Left lobe of liver (tissue), 2 donors: ENCODE measurements around the gene SMIM15. TPM values are rescaled to one million over a fixed set of nuclear protein-coding genes. Genes with fewer than 3 reads are reported as not detected.
A peak's percentile ranks its signal among the peaks of the same experiment; 100 is the strongest.

Experiments used
- ATAC-seq: fragments of 200-7000 bp; cut with Tn5 transposase; one replicate; pipeline ENCODE4 v1.9.1; 2020; ENCODE audit warnings: mild to moderate bottlenecking, moderate library complexity
- DNase-seq: peaks from one replicate; pipeline ENCODE4 v3.0.0-alpha.2; 2020; ENCODE audit warnings: low spot score
- total RNA-seq: library from RNA; stranded (reverse); gene quantifications from one replicate; pipeline ENCODE4 v1.2.1, GENCODE V29; 2021
- donor health status: DM: no; HTN: no; CAD: no; lungs with moderate emphysema.
- donor health status: DM: no; HTN: yes; CAD: no.

Gene SMIM15
- total RNA-seq, 1 donor from 2014 or later: 26.7 TPM

DNA sequence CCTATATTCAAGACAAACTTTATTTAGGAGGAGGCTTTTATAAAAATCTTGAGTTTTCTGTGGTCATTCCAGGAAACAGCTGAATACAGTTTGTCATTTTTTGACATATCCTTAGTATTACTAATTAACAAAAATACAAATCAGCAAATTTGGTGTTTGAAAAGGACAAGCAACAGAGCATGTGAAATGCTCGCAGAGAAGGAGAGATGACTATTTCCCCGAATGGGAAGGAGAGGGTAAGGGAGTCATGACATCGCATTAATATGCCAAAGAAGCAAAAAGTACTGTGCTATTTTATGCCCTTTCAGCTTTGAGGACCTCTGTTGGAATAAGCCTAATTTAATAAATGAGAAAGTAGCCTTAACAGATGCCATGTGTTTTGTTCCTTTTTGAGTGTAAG lies 1.8 kb downstream of the SMIM15 start:
- ATAC-seq (no peak), DNase-seq (no peak)

DNA sequence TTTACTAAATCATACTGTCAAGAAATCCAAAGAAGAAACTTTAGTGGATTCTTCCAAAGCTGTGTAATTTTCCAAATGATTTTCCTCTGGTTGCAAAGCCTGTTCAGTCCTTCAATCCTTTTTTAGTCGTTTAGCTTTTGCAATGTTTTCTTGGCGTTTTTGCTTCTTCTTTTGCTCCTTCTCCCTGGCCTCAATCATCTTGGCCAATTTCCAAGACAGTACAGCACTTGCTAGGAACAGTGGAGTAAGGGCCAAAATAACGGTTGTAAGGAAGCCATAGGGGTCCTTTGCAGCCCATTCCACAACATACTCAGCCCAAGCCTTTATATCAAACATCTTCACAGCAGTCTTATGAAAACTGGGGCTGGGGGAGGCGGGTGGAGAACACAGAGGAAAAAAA lies 2.4 kb downstream of the SMIM15 start:
- ATAC-seq (no peak), DNase-seq (no peak)

DNA sequence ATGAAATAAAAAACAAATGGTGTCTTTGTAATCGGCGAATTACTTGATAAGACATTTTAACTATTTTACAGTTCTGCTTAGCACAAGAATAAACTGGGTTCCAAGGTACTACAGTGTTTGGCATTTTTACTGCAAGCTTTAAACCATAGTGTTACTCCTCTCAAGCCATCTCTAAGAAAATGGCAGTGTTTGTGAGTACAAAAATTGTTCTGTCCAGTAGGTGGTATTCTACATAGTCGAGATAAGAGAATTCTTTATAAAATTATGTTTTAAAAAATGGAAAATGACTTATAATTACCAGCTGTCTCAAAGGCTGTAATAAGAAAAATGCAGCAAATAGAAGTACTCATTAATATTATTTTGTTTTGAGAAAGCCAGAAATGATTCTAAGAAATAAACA lies 3.2 kb downstream of the SMIM15 start:
- DNase-seq: no peak
- ATAC-seq: no peak

DNA sequence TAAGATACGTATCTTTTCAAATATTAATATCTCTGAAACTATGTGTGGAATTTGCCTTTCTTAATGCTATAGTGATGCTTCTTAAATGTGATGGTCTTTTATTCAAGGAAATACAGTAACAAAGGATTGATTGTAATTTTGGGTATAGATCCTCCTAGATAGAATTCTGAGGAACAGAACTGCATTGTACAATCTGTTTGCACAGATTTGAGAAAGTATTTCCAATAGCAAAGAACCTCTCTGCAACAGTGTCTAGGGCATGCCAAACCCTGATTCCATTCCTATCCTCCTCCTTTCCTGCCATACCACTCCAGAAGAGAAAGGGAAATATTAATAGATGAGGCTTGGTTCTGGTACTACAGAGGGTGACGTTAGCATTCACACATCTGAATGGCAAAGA lies 10.4 kb downstream of the SMIM15 start:
- DNase-seq (no peak), ATAC-seq (no peak)

DNA sequence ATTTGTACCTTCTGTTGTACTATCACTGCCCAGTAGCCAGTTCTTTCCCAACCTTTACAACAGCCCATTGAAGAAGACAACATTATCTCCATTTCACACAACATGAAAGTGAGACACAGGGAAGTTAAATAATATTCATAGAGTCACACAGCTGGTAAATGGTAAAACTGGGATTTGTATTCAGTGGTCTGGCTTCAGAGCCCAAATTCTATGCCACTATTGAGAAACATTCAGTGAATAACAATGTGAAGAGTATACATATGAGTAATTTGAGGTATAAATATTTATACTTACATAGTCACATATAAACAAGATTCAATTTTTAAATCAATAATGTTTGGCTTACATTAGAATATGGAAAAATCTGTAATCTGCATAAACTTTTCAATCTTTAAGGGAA lies 13.8 kb downstream of the SMIM15 start:
- no peak for ATAC-seq
- no peak for DNase-seq

DNA sequence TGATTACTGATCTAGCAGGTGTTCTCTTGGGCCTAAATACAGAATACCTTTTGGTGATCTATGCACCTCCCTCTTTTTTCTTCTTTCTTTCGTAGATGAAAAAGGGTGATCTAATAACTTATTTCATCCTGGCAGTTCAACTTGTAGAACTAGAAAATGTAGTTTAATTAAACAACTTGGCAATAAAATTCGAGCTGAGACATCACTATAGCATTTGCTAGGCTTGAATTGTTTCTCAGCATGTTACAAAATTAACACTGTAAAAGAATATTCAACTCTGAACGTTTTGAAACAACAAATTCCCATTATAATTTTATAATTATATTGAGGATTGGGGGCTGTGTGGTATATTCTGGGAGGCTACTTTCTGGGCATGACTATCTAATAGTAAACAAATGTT lies 19.5 kb downstream of the SMIM15 start:
- ATAC-seq (no peak), DNase-seq (no peak)

DNA sequence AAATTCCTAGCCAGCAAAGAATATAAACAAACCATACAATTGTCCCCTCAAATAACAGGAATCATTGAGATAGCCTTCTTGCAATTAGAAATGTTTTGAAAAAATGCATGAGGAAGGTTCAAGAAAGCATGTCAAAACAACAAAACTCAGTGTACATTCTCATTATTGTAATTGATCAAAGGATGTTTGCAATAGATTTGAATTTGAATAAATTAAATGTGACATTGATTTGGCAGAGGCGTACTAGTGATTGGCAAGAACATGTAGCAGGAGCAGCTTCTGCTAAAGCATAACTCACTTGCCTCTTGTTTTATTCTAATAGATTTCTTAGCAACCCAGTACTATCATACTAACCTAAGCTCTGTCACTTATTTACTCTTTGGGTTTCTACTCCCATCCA lies 19.9 kb downstream of the SMIM15 start:
- DNase-seq (no peak), ATAC-seq (no peak)

DNA sequence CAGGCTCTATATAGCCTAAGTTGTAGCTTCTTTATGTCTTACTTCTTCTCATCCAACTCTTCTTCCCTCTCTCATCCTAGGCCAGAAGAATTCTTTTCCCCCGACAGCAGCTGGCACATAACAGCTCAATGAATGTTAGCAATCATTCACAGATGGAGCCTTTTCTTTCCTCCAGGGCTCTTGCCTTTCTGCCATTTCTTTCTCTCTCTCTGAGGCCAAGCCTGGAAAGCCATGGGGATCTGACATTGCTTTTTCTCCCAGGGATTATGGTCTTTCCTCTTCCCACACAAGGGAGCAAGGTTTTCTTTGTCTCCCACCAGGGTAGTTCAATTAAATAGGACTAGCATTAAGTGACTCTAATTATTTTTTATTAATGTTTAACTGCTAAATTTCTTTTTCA lies 20.5 kb downstream of the SMIM15 start:
- DNase-seq (no peak), ATAC-seq (no peak)

DNA sequence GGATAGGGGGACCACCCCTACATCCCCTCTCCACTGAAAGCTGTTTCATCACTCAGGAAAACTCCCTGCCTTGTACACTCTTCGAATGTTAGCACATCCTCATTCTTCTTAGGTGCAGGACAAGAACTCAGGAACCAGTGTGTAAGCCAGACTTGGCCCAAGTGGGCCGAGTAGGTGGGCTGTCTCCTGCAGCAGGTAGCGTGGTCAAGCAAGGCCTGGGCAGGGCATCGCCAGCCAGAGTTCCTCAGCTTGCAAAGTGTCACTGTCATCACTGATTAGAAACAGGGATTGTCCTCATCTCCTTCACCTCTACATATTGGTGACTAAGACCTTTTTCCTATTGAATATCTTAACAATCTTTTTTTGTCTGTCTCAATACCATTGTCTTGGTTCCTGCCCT lies 22.3 kb downstream of the SMIM15 start:
- DNase-seq: no peak

DNA sequence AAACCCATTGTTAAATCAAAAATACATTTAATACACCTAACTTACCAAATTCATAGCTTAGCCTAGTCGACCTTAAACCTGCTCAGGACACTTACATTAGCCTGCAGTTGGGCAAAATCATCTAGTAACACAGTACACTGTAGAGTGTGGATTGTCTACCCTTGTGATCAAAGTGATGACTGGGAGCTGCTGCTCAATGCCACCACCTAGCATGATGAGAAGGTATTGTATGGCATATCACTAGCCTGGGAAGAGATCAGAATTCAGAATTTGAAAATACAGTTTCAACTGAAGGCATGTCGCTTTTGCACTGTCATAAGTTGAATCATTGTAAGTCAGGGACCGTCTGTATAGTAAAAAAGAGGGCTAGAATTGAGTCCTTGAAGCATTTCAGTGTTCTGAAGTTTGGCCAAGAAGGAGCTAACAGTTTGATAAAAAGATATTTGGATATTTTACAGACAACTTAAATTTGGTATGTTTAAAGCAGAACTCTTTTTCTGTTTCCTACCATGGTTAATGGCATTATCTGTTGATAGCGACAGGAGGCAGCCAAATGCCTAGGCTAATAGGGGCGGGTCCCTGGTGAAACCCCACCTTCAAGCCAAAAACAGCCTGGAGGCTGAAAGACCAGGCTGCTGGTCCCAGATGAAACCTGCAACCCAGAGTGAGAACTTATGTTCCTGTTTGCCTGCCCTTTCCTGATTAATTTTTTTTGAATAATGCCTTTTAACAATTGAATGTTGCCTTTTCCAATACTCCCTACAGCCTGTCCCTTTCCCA lies 23.0 kb downstream of the SMIM15 start:
- ATAC-seq (peak; percentile 53), DNase-seq (no peak)

More for the DNA sequence above, 22.3 kb downstream of the SMIM15 start:
- ATAC-seq: no peak

DNA sequence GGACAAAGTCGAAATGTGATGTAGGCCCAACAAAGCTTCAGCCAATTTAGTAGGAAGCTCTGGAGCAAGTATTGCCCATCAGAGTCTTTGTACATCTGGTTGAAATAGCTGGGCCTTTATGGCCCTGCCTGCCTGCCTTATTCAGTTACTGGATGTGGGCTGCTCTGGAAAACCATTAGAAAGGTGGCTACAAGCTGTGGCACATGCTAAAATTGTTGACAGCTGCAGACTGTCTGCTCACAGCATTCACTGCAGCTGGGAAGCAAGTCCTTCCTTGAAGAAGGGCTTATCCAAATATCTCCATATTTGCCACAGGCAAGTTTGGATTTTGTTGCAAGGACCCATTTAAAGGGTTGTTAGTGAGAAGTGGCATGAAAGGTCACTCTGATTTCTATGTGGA lies 24.4 kb downstream of the SMIM15 start:
- ATAC-seq (no peak), DNase-seq (no peak)

DNA sequence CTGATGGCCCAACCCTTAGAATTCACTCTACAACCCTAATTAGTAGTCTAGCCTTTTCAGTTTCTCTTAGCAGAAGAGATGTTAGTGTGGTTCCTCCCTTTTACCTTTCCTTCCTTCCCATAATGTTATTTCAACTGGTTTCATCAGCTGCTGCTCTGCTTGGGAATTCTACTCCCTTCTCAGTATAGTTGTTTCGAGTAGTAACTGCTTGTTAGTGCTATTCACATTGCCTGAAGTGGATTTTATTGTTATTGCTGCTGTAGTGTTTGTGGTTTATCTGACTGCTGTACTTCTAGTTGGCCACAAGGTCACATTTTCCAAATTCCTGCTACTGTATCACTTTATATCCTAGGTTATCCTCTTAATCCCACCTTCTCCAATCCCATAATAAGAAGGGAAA lies 29.7 kb downstream of the SMIM15 start:
- DNase-seq (no peak), ATAC-seq (no peak)

DNA sequence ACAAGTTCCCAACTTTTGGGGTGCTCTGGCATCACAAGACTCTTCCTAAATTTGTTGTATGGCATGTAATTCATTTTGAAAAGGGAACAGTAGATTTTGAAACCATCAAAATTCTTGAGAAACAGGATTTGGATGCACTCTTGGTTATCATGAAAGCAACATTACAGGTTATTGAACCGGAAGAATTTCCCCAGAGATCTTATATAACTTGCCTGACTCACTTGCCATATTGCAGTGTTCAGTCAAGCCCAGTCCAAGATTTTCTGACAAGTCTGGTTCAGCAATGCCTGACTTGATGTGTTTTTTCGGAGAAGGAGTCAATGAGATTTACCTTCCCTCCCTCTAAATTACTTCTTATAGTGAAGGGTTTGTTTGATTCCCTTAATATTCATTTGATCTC lies 32.0 kb downstream of the SMIM15 start:
- ATAC-seq (no peak), DNase-seq (no peak)

DNA sequence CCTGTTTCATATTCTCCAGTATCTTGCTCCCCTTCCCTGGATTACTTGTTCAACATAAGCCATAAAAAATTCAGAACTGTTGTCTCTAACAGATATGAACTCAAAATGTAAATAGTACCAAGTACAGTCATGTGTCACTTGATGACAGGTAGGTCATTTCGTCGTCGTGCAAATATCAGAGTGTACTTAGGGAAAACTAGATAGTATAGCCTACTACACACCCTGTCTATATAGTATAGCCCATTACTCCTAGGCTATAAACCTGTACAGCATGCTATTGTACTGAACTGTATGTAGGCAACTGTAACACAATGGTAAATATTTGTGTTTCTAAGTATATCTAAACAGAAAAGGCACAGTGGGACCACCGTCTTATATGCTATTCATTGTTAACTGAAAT lies 39.1 kb downstream of the SMIM15 start:
- DNase-seq (no peak), ATAC-seq (no peak)

DNA sequence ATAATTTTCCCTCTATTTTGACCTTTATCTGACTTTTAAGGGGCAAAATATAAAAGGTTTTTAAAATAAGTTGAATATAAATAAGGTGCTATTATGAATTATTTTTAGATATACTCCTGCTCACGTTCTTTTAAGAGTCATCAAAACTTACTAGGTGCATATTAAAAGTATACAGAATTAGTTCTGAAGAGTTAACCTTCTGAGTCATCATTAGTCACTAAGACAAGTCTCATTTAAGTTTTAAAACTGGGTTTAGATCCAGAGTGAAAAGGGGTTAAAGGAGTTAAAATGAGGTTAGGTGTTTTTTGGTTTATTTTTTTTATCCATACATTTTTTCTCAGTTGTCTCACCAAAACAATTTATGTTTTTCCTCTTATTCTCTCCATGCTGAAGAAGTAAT lies 41.7 kb downstream of the SMIM15 start:
- DNase-seq: no peak
- no peak for ATAC-seq

DNA sequence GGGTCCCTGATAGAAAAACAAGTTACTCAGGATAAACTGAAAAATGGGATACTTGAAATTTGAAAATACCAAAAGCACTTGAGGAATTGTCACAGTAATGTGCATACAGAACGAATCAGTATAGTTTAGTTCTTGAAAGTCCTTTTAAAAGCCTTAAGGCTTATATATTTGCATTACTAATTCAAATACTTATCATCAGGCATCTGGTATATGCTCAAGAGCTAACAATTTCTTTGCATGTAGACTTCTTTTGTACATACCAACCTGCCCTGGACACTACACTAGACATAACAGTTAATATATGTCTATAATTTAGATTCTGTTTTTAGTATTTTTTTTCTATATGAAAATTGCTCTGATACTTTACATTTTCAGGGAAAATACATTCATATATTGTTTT lies 43.2 kb downstream of the SMIM15 start:
- DNase-seq (no peak), ATAC-seq (no peak)

DNA sequence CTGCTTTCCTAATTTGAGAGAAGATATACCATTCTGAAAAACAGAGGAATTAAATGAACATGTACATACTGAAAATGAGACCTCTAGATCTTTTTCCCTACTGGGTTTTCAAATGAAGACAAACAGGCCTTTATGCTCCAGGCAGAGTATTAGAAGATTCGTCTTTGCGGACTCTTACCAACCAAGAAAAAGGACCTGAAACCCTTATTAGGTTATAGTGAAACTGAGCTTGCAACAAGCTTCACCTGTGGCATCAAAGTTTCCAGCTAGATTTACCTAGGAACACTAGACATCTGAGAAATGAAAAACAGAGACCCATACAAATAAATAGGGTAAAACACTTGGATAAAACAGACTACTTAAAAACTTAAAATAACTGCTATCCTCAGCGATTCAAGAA lies 46.3 kb downstream of the SMIM15 start:
- DNase-seq: no peak
- ATAC-seq: no peak

DNA sequence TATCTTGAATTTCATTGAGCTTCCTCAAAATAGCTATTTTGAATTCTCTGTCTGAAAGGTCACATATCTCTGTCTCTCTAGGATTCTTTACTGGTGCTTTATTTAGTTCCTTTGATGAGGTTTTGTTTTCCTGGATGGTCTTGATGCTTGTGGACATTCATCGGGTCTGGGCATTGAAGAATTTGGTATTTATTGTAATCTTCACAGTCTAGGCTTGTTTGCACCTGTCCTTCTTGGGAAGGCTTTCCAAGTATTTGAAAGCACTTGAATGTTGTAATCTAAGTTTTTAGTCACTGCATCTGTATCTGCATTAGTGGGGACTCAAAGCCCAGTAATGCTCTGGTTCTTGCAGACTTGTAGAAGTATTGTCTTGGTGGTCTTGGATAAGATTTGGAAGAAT lies 47.8 kb downstream of the SMIM15 start:
- ATAC-seq (no peak), DNase-seq (no peak)

Other genes with a start within 250 kb of the SMIM15 start
- gene ERCC8, start 217.4 kb downstream of the SMIM15 start, total RNA-seq: 3.7 TPM
- 11.2 TPM for gene NDUFAF2, start 217.3 kb downstream of the SMIM15 start, total RNA-seq
- gene ZSWIM6, start 169.8 kb upstream of the SMIM15 start, total RNA-seq: 2.9 TPM